GM23338 (cell line): ENCODE data around the gene UQCRC1. TPM values are rescaled to one million over a fixed set of nuclear protein-coding genes. Genes with fewer than 3 reads are reported as not detected.

ENCODE experiments used
- ATAC-seq: fragments of 200-7000 bp; cut with Tn5 transposase; 3 replicates; pipeline ENCODE4 v1.9.1; 2020
- DNase-seq: peaks from one replicate; pipeline ENCODE4 v3.0.0-alpha.2; 2015; ENCODE audit warnings: low spot score
- H2AFZ ChIP-seq: fragments of 200-600 bp; sonication (generic); 2 replicates; pipeline ENCODE4 v1.8.0; 2016; ENCODE audit warnings: antibody characterized with exemption, mild to moderate bottlenecking, moderate library complexity
- H3F3A ChIP-seq: fragments of 200-600 bp; sonication (generic); replicated peaks from 2 replicates; pipeline ENCODE4 v1.8.0; 2017; ENCODE audit warnings: antibody characterized with exemption, mixed run types, low read depth
- H3K27ac ChIP-seq: fragments of 200-600 bp; sonication (generic); 2 replicates; pipeline ENCODE4 v1.6.1; 2016; ENCODE audit warnings: low read depth
- H3K27me3 ChIP-seq: fragments of 200-600 bp; sonication (generic); 2 replicates; pipeline ENCODE4 v1.8.0; 2016; ENCODE audit warnings: mild to moderate bottlenecking, mixed run types, moderate library complexity; ENCODE audit not compliant: insufficient read depth
- H3K36me3 ChIP-seq: fragments of 200-600 bp; sonication (generic); 2 replicates; pipeline ENCODE4 v1.8.0; 2016; ENCODE audit warnings: mild to moderate bottlenecking; ENCODE audit not compliant: insufficient read depth
- H3K4me1 ChIP-seq: fragments of 200-600 bp; sonication (generic); 2 replicates; pipeline ENCODE4 v1.8.0; 2016; ENCODE audit warnings: mild to moderate bottlenecking, moderate library complexity; ENCODE audit not compliant: insufficient read depth
- H3K4me2 ChIP-seq: fragments of 200-600 bp; sonication (generic); 2 replicates; pipeline ENCODE4 v1.7.1; 2017; ENCODE audit warnings: mixed run types
- H3K4me3 ChIP-seq: fragments of 200-600 bp; sonication (generic); 2 replicates; pipeline ENCODE4 v1.6.1; 2016; ENCODE audit warnings: mixed run types
- H3K79me2 ChIP-seq: fragments of 200-600 bp; sonication (generic); replicated peaks from 2 replicates; pipeline ENCODE4 v1.8.0; 2017; ENCODE audit warnings: mild to moderate bottlenecking; ENCODE audit not compliant: insufficient read depth
- H3K9me2 ChIP-seq: fragments of 200-600 bp; sonication (generic); 2 replicates; pipeline ENCODE4 v1.8.0; 2017; ENCODE audit not compliant: insufficient read depth
- H4K20me1 ChIP-seq: fragments of 200-600 bp; sonication (generic); replicated peaks from 2 replicates; pipeline ENCODE4 v1.8.0; 2017; ENCODE audit warnings: mild to moderate bottlenecking; ENCODE audit not compliant: insufficient read depth
- H3K27ac Mint-ChIP-seq: 2 replicates; pipeline ENCODE4 v1.8.0; 2020; ENCODE audit warnings: inconsistent platforms, mild to moderate bottlenecking, moderate library complexity, mixed read lengths
- H3K27me3 Mint-ChIP-seq: 3 replicates; pipeline ENCODE4 v1.8.0; 2022; ENCODE audit warnings: low read depth, mild to moderate bottlenecking, moderate library complexity, mixed read lengths, inconsistent platforms; ENCODE audit not compliant: insufficient read depth, poor library complexity
- H3K36me3 Mint-ChIP-seq: 3 replicates; pipeline ENCODE4 v1.8.0; 2021; ENCODE audit warnings: low read depth, mild to moderate bottlenecking, inconsistent platforms, moderate library complexity, mixed read lengths
- H3K4me1 Mint-ChIP-seq: 3 replicates; pipeline ENCODE4 v1.8.0; 2020; ENCODE audit warnings: mild to moderate bottlenecking, inconsistent platforms, mixed read lengths
- H3K4me3 Mint-ChIP-seq: 3 replicates; pipeline ENCODE4 v1.8.0; 2021; ENCODE audit warnings: moderate library complexity, mild to moderate bottlenecking, inconsistent platforms, mixed read lengths
- H3K9me3 Mint-ChIP-seq: 3 replicates; pipeline ENCODE4 v1.8.0; 2020; ENCODE audit warnings: moderate library complexity, mild to moderate bottlenecking, inconsistent platforms, mixed read lengths
- EZH2 ChIP-seq: fragments of 200-600 bp; sonication (generic); IDR thresholded peaks from one replicate; pipeline ENCODE4 v1.8.0; 2017; ENCODE audit warnings: antibody characterized with exemption, mild to moderate bottlenecking, low read depth; ENCODE audit not compliant: unreplicated experiment
- JUNB ChIP-seq: IDR thresholded peaks from one replicate; pipeline ENCODE4 v1.6.1; 2016; ENCODE audit warnings: antibody characterized with exemption; ENCODE audit not compliant: unreplicated experiment
- STAT1 ChIP-seq: IDR thresholded peaks from one replicate; pipeline ENCODE4 v1.6.1; 2016; ENCODE audit warnings: antibody characterized with exemption; ENCODE audit not compliant: unreplicated experiment
- ZNF114 ChIP-seq: fragments of 250-450 bp; sonication (Bioruptor Pico); IDR thresholded peaks from 2 replicates; pipeline ENCODE4 v1.5.0; 2020; ENCODE audit warnings: mild to moderate bottlenecking, moderate library complexity
- polyA plus RNA-seq: library from polyadenylated mRNA; unstranded; fragments of >200 nt; fragmentation: Nextera tagmentation; extraction: Ambion mirVana; gene quantifications from 2 replicates; pipeline ENCODE4 v1.2.1, GENCODE V29; 2016
- total RNA-seq: library from RNA; depleted of rRNA; stranded (reverse); fragments of >200 nt; shearing (Covaris generic); gene quantifications from 2 replicates; pipeline ENCODE4 v1.2.3, GENCODE V29; 2014
- TF ChIP-seq, protein P1 (sequence below): fragments of 250-450 bp; sonication (Bioruptor Pico); IDR thresholded peaks from 2 replicates; pipeline ENCODE4 v1.5.0; 2020; ENCODE audit warnings: mild to moderate bottlenecking, moderate library complexity
- TF ChIP-seq, protein P2 (sequence below): IDR thresholded peaks from 2 replicates; pipeline ENCODE4 v1.6.1; 2016; ENCODE audit warnings: antibody characterized with exemption
- TF ChIP-seq, protein P3 (sequence below), 2 experiments: fragments of 200-600 bp in 1 of 2; sonication (generic) in 1 of 2; conservative IDR thresholded peaks; 2 replicates each; pipeline versions ENCODE4 v1.5.1 to v1.6.1; 2016 to 2017; ENCODE audit warnings: antibody characterized with exemption in 2 of 2, low read depth in 2 of 2, mild to moderate bottlenecking in 2 of 2, moderate library complexity in 1 of 2

The UQCRC1 gene
- total and polyA plus RNA-seq, 2 experiments from 2014 or later: 232 to 439 TPM

DNA sequence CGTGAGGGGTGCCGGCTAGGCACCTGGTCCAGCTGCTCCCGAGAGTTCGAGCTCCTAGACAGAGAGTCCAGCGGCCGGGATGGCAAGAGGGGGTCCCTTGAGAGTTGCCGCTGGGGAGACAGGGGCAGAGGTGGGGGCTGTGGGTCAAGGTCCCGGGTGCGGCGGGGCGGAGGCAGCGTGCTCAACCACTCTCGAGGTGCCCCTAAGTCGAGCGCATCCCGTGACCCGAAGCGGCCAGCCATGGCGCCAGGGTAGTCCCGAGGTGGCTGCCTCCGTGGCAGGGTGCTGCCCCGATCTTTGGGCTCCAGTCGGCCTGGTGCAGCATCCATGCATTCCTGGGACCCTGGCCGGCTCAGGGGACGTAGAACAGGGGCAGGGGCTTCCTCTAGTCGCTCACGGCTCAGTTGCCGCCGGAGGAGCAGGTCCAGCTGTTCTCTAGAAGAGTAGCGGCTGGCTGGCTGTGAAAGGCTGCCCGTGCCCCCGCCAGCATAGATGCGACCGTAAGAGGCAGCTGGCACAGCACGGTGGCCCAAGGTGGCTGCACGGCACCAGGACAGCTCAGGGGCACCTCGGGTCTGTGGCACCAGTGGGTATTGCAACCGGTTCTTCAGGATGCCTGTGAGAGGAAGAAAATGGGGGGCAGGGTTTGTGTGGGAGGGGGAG, 30.6 kb upstream of the UQCRC1 start (continued):
- TF ChIP-seq, protein P1, sequence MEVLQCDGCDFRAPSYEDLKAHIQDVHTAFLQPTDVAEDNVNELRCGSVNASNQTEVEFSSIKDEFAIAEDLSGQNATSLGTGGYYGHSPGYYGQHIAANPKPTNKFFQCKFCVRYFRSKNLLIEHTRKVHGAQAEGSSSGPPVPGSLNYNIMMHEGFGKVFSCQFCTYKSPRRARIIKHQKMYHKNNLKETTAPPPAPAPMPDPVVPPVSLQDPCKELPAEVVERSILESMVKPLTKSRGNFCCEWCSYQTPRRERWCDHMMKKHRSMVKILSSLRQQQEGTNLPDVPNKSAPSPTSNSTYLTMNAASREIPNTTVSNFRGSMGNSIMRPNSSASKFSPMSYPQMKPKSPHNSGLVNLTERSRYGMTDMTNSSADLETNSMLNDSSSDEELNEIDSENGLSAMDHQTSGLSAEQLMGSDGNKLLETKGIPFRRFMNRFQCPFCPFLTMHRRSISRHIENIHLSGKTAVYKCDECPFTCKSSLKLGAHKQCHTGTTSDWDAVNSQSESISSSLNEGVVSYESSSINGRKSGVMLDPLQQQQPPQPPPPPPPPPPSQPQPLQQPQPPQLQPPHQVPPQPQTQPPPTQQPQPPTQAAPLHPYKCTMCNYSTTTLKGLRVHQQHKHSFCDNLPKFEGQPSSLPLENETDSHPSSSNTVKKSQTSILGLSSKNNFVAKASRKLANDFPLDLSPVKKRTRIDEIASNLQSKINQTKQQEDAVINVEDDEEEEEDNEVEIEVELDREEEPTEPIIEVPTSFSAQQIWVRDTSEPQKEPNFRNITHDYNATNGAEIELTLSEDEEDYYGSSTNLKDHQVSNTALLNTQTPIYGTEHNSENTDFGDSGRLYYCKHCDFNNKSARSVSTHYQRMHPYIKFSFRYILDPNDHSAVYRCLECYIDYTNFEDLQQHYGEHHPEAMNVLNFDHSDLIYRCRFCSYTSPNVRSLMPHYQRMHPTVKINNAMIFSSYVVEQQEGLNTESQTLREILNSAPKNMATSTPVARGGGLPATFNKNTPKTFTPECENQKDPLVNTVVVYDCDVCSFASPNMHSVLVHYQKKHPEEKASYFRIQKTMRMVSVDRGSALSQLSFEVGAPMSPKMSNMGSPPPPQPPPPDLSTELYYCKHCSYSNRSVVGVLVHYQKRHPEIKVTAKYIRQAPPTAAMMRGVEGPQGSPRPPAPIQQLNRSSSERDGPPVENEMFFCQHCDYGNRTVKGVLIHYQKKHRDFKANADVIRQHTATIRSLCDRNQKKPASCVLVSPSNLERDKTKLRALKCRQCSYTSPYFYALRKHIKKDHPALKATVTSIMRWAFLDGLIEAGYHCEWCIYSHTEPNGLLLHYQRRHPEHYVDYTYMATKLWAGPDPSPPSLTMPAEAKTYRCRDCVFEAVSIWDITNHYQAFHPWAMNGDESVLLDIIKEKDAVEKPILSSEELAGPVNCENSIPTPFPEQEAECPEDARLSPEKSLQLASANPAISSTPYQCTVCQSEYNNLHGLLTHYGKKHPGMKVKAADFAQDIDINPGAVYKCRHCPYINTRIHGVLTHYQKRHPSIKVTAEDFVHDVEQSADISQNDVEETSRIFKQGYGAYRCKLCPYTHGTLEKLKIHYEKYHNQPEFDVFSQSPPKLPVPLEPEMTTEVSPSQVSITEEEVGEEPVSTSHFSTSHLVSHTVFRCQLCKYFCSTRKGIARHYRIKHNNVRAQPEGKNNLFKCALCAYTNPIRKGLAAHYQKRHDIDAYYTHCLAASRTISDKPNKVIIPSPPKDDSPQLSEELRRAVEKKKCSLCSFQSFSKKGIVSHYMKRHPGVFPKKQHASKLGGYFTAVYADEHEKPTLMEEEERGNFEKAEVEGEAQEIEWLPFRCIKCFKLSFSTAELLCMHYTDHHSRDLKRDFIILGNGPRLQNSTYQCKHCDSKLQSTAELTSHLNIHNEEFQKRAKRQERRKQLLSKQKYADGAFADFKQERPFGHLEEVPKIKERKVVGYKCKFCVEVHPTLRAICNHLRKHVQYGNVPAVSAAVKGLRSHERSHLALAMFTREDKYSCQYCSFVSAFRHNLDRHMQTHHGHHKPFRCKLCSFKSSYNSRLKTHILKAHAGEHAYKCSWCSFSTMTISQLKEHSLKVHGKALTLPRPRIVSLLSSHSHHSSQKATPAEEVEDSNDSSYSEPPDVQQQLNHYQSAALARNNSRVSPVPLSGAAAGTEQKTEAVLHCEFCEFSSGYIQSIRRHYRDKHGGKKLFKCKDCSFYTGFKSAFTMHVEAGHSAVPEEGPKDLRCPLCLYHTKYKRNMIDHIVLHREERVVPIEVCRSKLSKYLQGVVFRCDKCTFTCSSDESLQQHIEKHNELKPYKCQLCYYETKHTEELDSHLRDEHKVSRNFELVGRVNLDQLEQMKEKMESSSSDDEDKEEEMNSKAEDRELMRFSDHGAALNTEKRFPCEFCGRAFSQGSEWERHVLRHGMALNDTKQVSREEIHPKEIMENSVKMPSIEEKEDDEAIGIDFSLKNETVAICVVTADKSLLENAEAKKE (CRISPR knock-in tag): no peak
- TF ChIP-seq, protein P2, sequence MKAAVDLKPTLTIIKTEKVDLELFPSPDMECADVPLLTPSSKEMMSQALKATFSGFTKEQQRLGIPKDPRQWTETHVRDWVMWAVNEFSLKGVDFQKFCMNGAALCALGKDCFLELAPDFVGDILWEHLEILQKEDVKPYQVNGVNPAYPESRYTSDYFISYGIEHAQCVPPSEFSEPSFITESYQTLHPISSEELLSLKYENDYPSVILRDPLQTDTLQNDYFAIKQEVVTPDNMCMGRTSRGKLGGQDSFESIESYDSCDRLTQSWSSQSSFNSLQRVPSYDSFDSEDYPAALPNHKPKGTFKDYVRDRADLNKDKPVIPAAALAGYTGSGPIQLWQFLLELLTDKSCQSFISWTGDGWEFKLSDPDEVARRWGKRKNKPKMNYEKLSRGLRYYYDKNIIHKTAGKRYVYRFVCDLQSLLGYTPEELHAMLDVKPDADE: no peak
- TF ChIP-seq ZNF114: no peak
- no peak for TF ChIP-seq JUNB

DNA sequence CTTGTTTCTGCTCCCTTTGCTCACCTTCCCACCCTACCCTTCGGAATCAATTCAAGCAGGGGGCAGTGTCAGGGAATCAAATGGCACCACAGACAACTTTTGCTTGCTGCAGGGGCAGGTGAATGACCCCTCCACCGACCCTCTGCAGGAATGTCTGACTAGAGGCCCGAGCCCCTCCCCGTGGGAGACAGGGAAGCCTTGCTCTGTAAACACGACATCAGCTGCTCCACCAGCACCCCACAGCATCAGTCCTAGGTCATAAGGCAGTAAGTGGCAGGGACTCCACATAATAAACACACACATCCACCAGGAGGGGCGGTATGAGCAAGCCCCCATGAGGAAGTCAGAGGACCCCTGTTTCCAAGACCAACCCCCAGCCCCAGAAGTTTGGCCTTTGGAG, 27.9 kb upstream of the UQCRC1 start:
- Mint-ChIP-seq H3K27me3 (peaks cover 14% of the 10 kb centered on the region), H3K36me3 (peaks cover 31% of the 10 kb centered on the region), H3K4me3 (peak overlapping the region; percentile 89), H3K9me3 (no peaks in the 10 kb centered on the region), H3K27ac (peak overlapping the region; percentile 92), H3K4me1 (peaks cover 33% of the 10 kb centered on the region)
- Histone ChIP-seq H3K27ac (peak overlapping the region; percentile 91; the same call in 1 of the 2 replicates), H4K20me1 (no peaks in the 10 kb centered on the region; the same call in 1 of the 2 replicates), H3K9me2 (no peaks in the 10 kb centered on the region), H3K79me2 (peaks cover 10% of the 10 kb centered on the region), H3K4me2 (no peak overlapping the region), H2AFZ (no peak overlapping the region), H3K27me3 (no peaks in the 10 kb centered on the region), H3F3A (peaks cover 3% of the 10 kb centered on the region; the same call in 1 of the 2 replicates), H3K36me3 (peaks cover 4% of the 10 kb centered on the region; the same call in 1 of the 2 replicates), H3K4me1 (peaks cover 12% of the 10 kb centered on the region), H3K4me3 (no peak overlapping the region)
- DNase-seq (peak; percentile 43), ATAC-seq (no peak)
- TF ChIP-seq, protein P3, sequence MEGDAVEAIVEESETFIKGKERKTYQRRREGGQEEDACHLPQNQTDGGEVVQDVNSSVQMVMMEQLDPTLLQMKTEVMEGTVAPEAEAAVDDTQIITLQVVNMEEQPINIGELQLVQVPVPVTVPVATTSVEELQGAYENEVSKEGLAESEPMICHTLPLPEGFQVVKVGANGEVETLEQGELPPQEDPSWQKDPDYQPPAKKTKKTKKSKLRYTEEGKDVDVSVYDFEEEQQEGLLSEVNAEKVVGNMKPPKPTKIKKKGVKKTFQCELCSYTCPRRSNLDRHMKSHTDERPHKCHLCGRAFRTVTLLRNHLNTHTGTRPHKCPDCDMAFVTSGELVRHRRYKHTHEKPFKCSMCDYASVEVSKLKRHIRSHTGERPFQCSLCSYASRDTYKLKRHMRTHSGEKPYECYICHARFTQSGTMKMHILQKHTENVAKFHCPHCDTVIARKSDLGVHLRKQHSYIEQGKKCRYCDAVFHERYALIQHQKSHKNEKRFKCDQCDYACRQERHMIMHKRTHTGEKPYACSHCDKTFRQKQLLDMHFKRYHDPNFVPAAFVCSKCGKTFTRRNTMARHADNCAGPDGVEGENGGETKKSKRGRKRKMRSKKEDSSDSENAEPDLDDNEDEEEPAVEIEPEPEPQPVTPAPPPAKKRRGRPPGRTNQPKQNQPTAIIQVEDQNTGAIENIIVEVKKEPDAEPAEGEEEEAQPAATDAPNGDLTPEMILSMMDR (conservative IDR thresholded peaks at IDR 0.05; ENCODE audit: low read depth in 2 of 2): 0 out of 4 replicates have a peak, but pooled peaks have one; percentile 8 to 16
- TF ChIP-seq, protein P2: no peak
- TF ChIP-seq STAT1 (no peak), EZH2 (no peak), ZNF114 (no peak)
